GM20000 (cell line): ENCODE data around the gene ILDR2.
"Not testable (repeated sequence)": the region's sequence is repeated elsewhere in the genome, so short reads cannot be mapped to it uniquely, and the experiment has no call there.

Source experiments
- DNase-seq: peaks from one replicate; pipeline ENCODE4 v3.0.0; 2012; ENCODE audit warnings: low spot score
- CTCF ChIP-seq: IDR thresholded peaks from 2 replicates; pipeline ENCODE4 v1.5.1; 2012; ENCODE audit warnings: mild to moderate bottlenecking, control low read depth; ENCODE audit errors: extremely low read depth, missing control alignments

Gene ILDR2

GRCh38 chr1:166895766-166896165 is 79.6 kb downstream of the ILDR2 start:
- DNase-seq: no peak
- no peak for TF ChIP-seq CTCF

- TF ChIP-seq CTCF: no peak
- no peak for DNase-seq
These were observed 85.6 kb downstream of the ILDR2 start for GRCh38 chr1:166889776-166890175.

- no peak for TF ChIP-seq CTCF
- no peak for DNase-seq
These were observed 86.8 kb downstream of the ILDR2 start for GRCh38 chr1:166888373-166889111.

GRCh38 chr1:166884971-166885370 is 90.4 kb downstream of the ILDR2 start:
- DNase-seq: no peak
- TF ChIP-seq CTCF: no peak

GRCh38 chr1:166884040-166884642 is 91.2 kb downstream of the ILDR2 start:
- TF ChIP-seq CTCF: peak; percentile 47
- peak; percentile 30 for DNase-seq

- no peak for DNase-seq
- TF ChIP-seq CTCF: no peak
These were observed 92.4 kb downstream of the ILDR2 start for GRCh38 chr1:166882893-166883292.

- not testable (repeated sequence) for DNase-seq
These were observed 97.0 kb downstream of the ILDR2 start for GRCh38 chr1:166878173-166878917.
